WTC11 (cell line): ENCODE measurements around the gene NYAP1. TPM values are rescaled to one million over a fixed set of nuclear protein-coding genes. Genes with fewer than 3 reads are reported as not detected.
"Not testable (repeated sequence)": the region's sequence is repeated elsewhere in the genome, so short reads cannot be mapped to it uniquely, and the experiment has no call there.

ENCODE experiments used
- ATAC-seq: fragments of 200-7000 bp; cut with Tn5 transposase; 2 replicates; pipeline ENCODE4 v1.10.0; 2021; ENCODE audit warnings: mild to moderate bottlenecking, moderate library complexity
- CTCF ChIA-PET: fragments of 300-600 bp; sonication (Branson Sonifier 250); formaldehyde crosslinking; loops from one replicate; lab custom pipeline; 2021; ENCODE audit warnings: antibody characterized with exemption; lab: Charles Lee
- POLR2A ChIA-PET: fragments of 350-600 bp; sonication (Branson Sonifier 250); formaldehyde crosslinking; loops from one replicate; lab custom pipeline; 2021; ENCODE audit warnings: antibody characterized with exemption; lab: Charles Lee
- DNase-seq: peaks from one replicate; pipeline ENCODE4 v3.0.0; 2021; ENCODE audit warnings: low spot score
- H3K27ac Mint-ChIP-seq: 2 replicates; pipeline ENCODE4 v1.8.0; 2021; ENCODE audit warnings: mixed read lengths
- H3K27me3 Mint-ChIP-seq: 2 replicates; pipeline ENCODE4 v1.8.0; 2021; ENCODE audit warnings: low read depth, mild to moderate bottlenecking, moderate library complexity, mixed read lengths
- H3K36me3 Mint-ChIP-seq: 2 replicates; pipeline ENCODE4 v1.8.0; 2021; ENCODE audit warnings: mixed read lengths
- H3K4me1 Mint-ChIP-seq: 2 replicates; pipeline ENCODE4 v1.8.0; 2022; ENCODE audit warnings: mixed read lengths
- H3K4me3 Mint-ChIP-seq: 2 replicates; pipeline ENCODE4 v1.8.0; 2021; ENCODE audit warnings: mild to moderate bottlenecking, moderate library complexity, mixed read lengths
- H3K9me3 Mint-ChIP-seq: 2 replicates; pipeline ENCODE4 v1.8.0; 2021; ENCODE audit warnings: mixed read lengths
- FOXP1 ChIP-seq: sonication (generic); formaldehyde crosslinking; IDR thresholded peaks from 2 replicates; pipeline ENCODE4 v1.8.0; 2022; ENCODE audit warnings: missing genetic modification reagents, mild to moderate bottlenecking, moderate library complexity, borderline replicate concordance
- HMGA2 ChIP-seq: fragments of 250-450 bp; sonication (Bioruptor Pico); IDR thresholded peaks from 2 replicates; pipeline ENCODE4 v1.4.0; 2021; ENCODE audit warnings: mild to moderate bottlenecking, moderate library complexity
- OVOL2 ChIP-seq: fragments of 250-450 bp; sonication (Bioruptor Pico); IDR thresholded peaks from 2 replicates; pipeline ENCODE4 v1.9.0; 2021; ENCODE audit warnings: mild to moderate bottlenecking, borderline replicate concordance
- RELA ChIP-seq: sonication (generic); formaldehyde crosslinking; IDR thresholded peaks from 2 replicates; pipeline ENCODE4 v1.8.1; 2022; ENCODE audit warnings: missing genetic modification reagents, mild to moderate bottlenecking, borderline replicate concordance
- TEAD4 ChIP-seq: sonication (generic); formaldehyde crosslinking; IDR thresholded peaks from 2 replicates; pipeline ENCODE4 v1.8.0; 2022; ENCODE audit warnings: mild to moderate bottlenecking, missing genetic modification reagents
- USF1 ChIP-seq: sonication (generic); formaldehyde crosslinking; IDR thresholded peaks from 2 replicates; pipeline ENCODE4 v1.8.0; 2022; ENCODE audit warnings: mild to moderate bottlenecking, missing genetic modification reagents
- ZNF232 ChIP-seq: sonication (generic); formaldehyde crosslinking; IDR thresholded peaks from 2 replicates; pipeline ENCODE4 v1.8.0; 2022; ENCODE audit warnings: mild to moderate bottlenecking, missing genetic modification reagents
- ZNF317 ChIP-seq: sonication (generic); formaldehyde crosslinking; IDR thresholded peaks from 2 replicates; pipeline ENCODE4 v1.8.1; 2023; ENCODE audit warnings: low read depth, mild to moderate bottlenecking, moderate library complexity, missing genetic modification reagents, borderline replicate concordance
- ZNF423 ChIP-seq: fragments of 250-450 bp; sonication (Bioruptor Pico); IDR thresholded peaks from 2 replicates; pipeline ENCODE4 v2.1.2; 2022; ENCODE audit warnings: mild to moderate bottlenecking, moderate library complexity
- total RNA-seq: library from RNA; stranded (reverse); gene quantifications from 3 replicates; pipeline ENCODE4 v1.2.3, GENCODE V29; 2021
- TF ChIP-seq, protein P1 (sequence below): fragments of 250-450 bp; sonication (Bioruptor Pico); IDR thresholded peaks from 2 replicates; pipeline ENCODE4 v1.9.0; 2021; ENCODE audit warnings: mild to moderate bottlenecking, borderline replicate concordance
- TF ChIP-seq, protein P2 (sequence below): fragments of 250-450 bp; sonication (Bioruptor Pico); IDR thresholded peaks from 2 replicates; pipeline ENCODE4 v1.8.0; 2021; ENCODE audit warnings: mild to moderate bottlenecking

Gene NYAP1
- total RNA-seq, 1 experiment from 2014 or later, result 6.7 TPM

GRCh38 chr7:100437150-100438100, 46.3 kb upstream of the NYAP1 start:
- TF ChIP-seq, protein P1, sequence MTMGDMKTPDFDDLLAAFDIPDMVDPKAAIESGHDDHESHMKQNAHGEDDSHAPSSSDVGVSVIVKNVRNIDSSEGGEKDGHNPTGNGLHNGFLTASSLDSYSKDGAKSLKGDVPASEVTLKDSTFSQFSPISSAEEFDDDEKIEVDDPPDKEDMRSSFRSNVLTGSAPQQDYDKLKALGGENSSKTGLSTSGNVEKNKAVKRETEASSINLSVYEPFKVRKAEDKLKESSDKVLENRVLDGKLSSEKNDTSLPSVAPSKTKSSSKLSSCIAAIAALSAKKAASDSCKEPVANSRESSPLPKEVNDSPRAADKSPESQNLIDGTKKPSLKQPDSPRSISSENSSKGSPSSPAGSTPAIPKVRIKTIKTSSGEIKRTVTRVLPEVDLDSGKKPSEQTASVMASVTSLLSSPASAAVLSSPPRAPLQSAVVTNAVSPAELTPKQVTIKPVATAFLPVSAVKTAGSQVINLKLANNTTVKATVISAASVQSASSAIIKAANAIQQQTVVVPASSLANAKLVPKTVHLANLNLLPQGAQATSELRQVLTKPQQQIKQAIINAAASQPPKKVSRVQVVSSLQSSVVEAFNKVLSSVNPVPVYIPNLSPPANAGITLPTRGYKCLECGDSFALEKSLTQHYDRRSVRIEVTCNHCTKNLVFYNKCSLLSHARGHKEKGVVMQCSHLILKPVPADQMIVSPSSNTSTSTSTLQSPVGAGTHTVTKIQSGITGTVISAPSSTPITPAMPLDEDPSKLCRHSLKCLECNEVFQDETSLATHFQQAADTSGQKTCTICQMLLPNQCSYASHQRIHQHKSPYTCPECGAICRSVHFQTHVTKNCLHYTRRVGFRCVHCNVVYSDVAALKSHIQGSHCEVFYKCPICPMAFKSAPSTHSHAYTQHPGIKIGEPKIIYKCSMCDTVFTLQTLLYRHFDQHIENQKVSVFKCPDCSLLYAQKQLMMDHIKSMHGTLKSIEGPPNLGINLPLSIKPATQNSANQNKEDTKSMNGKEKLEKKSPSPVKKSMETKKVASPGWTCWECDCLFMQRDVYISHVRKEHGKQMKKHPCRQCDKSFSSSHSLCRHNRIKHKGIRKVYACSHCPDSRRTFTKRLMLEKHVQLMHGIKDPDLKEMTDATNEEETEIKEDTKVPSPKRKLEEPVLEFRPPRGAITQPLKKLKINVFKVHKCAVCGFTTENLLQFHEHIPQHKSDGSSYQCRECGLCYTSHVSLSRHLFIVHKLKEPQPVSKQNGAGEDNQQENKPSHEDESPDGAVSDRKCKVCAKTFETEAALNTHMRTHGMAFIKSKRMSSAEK (CRISPR knock-in tag), result no peak
- TF ChIP-seq OVOL2, result no peak
- Mint-ChIP-seq H3K27ac (no peak overlapping the region; the same call in 1 of the 2 replicates), H3K9me3 (no peaks in the 10 kb centered on the region), H3K4me1 (peaks cover 23% of the 10 kb centered on the region), H3K4me3 (peak overlapping the region; percentile 87), H3K36me3 (peaks cover 25% of the 10 kb centered on the region), H3K27me3 (no peaks in the 10 kb centered on the region)
- POLR2A ChIA-PET, result interaction anchor here (0.6 to 3.7 kb wide), 5 partner anchors 8 to 417 kb away, joined by 3 to 13 read pairs (median 5); partner anchors contain the start of gene ZCWPW1
- ATAC-seq (no peak), DNase-seq (no peak)
- CTCF ChIA-PET, result interaction anchor here (0.6 to 2.1 kb wide), 10 partner anchors 13 to 426 kb away, joined by 3 to 16 read pairs (median 4); partner anchors contain the start of gene FBXO24

DNA sequence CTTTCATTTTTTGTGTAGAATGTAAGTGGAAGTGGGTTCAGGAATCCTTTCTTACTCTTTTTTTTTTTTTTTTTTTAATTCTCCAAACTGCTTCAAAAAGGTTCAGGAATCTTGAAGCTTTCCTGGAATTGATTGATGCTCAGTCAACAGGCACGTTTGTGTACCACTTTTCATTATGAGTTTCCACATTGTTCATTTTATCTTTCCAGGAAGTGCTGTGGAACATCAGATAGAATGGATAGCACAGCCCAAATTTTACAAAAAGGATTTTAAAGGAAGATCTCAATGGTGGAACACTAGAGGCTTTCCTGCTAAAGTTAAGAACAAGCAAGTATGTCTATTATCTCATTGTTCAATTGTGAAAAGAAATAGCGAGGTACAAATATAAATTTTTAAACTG, 45.6 kb upstream of the NYAP1 start:
- H3K27ac Mint-ChIP-seq, result 0 out of 2 replicates have a peak overlapping the region, but pooled peaks have one; percentile 60
- no peak for TF ChIP-seq RELA
- ATAC-seq (no peak), DNase-seq (no peak)
- H3K9me3 Mint-ChIP-seq, result no peaks in the 10 kb centered on the region
- ChIA-PET POLR2A (interaction anchor here (0.6 to 0.7 kb wide), 2 partner anchors 9 to 98 kb away, joined by 3 to 4 read pairs; no protein-coding TSS in a partner anchor), CTCF (interaction anchor here (0.7 to 2.1 kb wide), 4 partner anchors 10 to 426 kb away, joined by 3 to 16 read pairs (median 8); no protein-coding TSS in a partner anchor)
- peaks cover 17% of the 10 kb centered on the region for H3K4me1 Mint-ChIP-seq
- no peaks in the 10 kb centered on the region for H3K27me3 Mint-ChIP-seq
- no peak overlapping the region for H3K4me3 Mint-ChIP-seq
- H3K36me3 Mint-ChIP-seq, result peaks cover 18% of the 10 kb centered on the region

DNA sequence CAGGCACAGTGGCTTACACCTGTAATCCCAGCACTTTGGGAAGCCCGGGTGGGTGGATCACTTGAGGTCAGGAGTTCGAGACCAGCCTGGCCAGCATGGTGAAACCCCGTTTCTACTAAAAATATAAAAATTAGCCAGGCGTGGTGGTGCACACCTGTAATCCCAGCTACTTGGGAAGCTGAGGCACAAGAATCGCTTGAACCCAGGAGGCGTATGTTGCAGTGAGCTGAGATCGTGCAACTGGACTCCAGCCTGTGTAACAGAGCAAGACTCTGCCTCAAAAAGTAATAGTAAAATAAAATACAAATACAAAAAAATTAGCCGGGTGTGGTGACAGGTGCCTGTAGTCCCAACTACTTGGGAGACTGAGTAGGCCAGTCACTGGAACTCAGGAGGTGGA, 45.0 kb upstream of the NYAP1 start:
- peaks cover 14% of the 10 kb centered on the region for H3K4me1 Mint-ChIP-seq
- not testable (repeated sequence) for DNase-seq, H3K27me3 Mint-ChIP-seq, H3K4me3 Mint-ChIP-seq, H3K27ac Mint-ChIP-seq, H3K9me3 Mint-ChIP-seq, ATAC-seq
- POLR2A ChIA-PET, result interaction anchor here (0.6 kb wide), 1 partner anchor 99 kb away, joined by 3 read pairs; no protein-coding TSS in a partner anchor
- CTCF ChIA-PET, result interaction anchor here (0.7 kb wide), 1 partner anchor 11 kb away, joined by 3 read pairs; no protein-coding TSS in a partner anchor
- peaks cover 12% of the 10 kb centered on the region for H3K36me3 Mint-ChIP-seq

DNA sequence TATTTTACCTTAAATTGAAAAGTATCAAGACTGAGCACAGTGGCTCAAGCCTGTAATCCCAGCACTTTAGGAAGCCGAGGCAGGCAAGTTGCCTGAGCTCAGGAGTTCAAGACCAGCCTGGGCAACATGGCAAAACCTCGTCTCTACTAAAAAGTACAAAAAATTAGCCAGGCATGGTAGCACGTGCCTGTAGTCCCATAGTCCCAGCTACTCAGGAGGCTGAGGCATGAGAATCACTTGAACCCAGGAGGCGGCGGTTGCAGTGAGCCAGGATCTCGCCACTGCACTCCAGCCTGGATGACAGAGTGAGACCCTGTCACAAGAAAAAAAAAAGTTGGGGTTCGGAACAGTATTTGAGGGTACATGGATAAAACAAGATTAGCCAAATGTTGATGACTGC, 44.5 kb upstream of the NYAP1 start:
- ATAC-seq, H3K27me3 Mint-ChIP-seq, H3K27ac Mint-ChIP-seq, H3K36me3 Mint-ChIP-seq, DNase-seq, H3K9me3 Mint-ChIP-seq, H3K4me3 Mint-ChIP-seq, CTCF ChIA-PET, POLR2A ChIA-PET: not testable (repeated sequence)
- H3K4me1 Mint-ChIP-seq, result peaks cover 11% of the 10 kb centered on the region

DNA sequence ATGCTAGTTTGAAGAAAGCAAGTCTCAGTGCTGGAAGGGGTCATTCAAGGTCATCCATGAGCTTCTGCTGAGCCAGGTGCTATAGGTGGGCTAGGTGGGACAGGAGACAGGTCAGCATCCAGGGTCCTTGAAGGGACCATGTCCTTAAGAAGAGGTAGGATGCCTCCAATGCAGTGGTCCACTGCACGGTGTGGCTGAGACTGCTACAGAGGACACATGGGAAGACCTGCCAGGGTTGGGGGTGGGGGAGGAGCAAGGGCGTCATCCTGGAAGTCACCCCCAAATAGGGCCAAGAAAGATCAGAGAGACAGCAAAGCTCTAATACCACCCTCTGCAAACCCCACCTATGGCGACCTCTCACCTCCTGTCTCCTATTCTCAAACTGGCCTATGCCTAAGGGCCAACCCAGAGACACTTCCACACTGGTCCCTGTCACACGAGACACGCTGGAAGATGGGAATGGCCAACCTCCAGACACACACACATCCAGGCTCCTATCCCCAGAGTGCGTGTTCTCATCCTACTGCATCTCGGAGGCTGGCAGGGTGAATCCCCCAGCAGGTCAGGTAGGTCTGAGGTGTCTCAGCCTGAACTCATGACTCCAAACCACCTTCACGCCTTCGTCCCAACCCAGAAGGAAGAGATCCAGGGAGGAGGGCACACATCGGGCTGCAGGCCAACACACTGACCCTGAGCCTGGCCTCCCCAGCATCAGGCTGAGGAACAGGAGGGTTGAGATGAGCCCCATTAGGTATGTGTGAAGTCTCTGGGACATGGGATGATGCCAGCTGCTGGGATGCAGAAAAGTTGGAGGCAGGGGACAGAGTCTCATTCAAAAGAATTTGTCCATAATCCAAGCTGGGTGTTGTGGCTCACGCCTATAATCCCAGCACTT, 41.8 kb upstream of the NYAP1 start:
- Mint-ChIP-seq H3K36me3 (no peaks in the 10 kb centered on the region), H3K27ac (peak overlapping the region; percentile 28; the same call in 1 of the 2 replicates), H3K9me3 (no peaks in the 10 kb centered on the region), H3K4me1 (peaks cover 5% of the 10 kb centered on the region), H3K27me3 (no peaks in the 10 kb centered on the region), H3K4me3 (no peak overlapping the region)
- DNase-seq, result peak; percentile 2
- no peak for ATAC-seq
- POLR2A ChIA-PET, result no interaction called here
- CTCF ChIA-PET, result interaction anchor here (6.0 kb wide), 1 partner anchor 14 kb away, joined by 46 read pairs; no protein-coding TSS in a partner anchor
- TF ChIP-seq ZNF317 (CRISPR knock-in tag) (no peak), ZNF232 (no peak), USF1 (CRISPR knock-in tag) (no peak), FOXP1 (CRISPR knock-in tag) (no peak), ZNF423 (no peak), TEAD4 (CRISPR knock-in tag) (no peak), HMGA2 (no peak)
- TF ChIP-seq, protein P2, sequence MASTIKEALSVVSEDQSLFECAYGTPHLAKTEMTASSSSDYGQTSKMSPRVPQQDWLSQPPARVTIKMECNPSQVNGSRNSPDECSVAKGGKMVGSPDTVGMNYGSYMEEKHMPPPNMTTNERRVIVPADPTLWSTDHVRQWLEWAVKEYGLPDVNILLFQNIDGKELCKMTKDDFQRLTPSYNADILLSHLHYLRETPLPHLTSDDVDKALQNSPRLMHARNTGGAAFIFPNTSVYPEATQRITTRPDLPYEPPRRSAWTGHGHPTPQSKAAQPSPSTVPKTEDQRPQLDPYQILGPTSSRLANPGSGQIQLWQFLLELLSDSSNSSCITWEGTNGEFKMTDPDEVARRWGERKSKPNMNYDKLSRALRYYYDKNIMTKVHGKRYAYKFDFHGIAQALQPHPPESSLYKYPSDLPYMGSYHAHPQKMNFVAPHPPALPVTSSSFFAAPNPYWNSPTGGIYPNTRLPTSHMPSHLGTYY (CRISPR knock-in tag), result no peak
